ENCODE data around the gene DNER. TPM values are rescaled to one million over a fixed set of nuclear protein-coding genes. Genes with fewer than 3 reads are reported as not detected.
A peak's percentile ranks its signal among the peaks of the same experiment; 100 is the strongest.

DNER gene
- total RNA-seq, 1 donor from 2014 or later = 1.8 TPM

DNA sequence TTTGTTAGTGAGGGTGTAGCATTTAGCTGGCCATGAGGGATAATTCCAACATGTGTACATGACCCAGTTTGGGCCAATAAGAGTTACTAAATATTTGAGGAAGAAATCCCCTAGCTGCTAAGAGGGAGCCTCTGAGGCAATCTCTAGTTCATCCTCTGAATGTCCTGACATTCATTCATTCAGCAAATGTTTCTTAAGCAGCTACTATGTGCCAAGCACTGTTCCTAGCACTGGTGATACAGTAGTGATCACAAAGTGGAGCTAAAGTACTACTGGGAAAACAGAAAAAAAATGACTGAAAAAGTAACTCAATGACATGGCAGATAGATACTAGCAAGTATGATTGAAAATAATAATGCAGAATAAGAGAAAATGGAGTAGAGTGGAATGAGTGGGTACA is 363.5 kb downstream of the DNER start:
- no peaks in the 10 kb centered on the region for H3K36me3 ChIP-seq (ENCODE audit: control insufficient read depth, insufficient read depth, low read length)
- no peaks in the 10 kb centered on the region for H3K27me3 ChIP-seq (ENCODE audit: control insufficient read depth, insufficient read depth, low read length)
- H3K4me3 ChIP-seq (ENCODE audit: low read depth, low read length) = no peak overlapping the region
- no peak for FAIRE-seq
- DNase-seq (ENCODE audit: low read depth) = peak; percentile 19
- peak; percentile 12 for TF ChIP-seq CTCF (IDR thresholded peaks at IDR 0.05; ENCODE audit: insufficient read depth, low read length, severe bottlenecking)

DNA sequence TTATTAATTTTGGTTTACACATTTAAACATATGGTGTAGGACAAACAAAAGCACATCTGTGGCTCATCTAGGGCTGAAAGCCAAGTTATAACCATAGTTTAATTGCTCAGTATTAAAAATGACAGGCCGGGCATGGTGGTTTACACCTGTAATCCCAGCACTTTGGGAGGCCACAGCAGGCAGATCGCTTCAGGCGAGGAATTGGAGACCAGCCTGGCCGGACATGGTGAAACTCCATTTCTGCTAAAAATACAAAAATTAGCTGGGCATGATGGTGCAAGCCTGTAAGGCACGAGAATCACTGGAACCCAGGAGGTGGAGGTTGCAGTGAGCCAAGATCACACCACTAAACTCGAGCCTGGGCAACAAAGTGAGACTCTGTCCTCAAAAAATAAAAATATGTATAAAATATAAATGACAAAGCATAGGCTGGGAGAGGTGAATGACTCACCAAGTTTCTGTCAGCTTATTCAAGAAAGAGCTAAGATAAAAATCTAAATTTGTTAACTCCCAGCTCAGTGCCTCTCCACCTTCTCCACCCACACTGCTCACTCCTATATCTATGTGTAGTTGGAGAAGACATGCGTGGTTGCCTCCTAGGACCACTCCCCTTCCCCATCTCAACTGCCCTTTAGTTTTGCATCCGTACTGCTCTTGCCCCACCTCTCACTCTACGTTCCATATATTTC is 364.1 kb downstream of the DNER start:
- Histone ChIP-seq H3K36me3 (ENCODE audit: control insufficient read depth, insufficient read depth, low read length) (no peaks in the 10 kb centered on the region), H3K27me3 (ENCODE audit: control insufficient read depth, insufficient read depth, low read length) (no peaks in the 10 kb centered on the region), H3K4me3 (ENCODE audit: low read depth, low read length) (no peak overlapping the region)
- peak; percentile 39 for DNase-seq (ENCODE audit: low read depth)
- FAIRE-seq = no peak
- no peak for TF ChIP-seq CTCF (IDR thresholded peaks at IDR 0.05; ENCODE audit: insufficient read depth, low read length, severe bottlenecking)

DNA sequence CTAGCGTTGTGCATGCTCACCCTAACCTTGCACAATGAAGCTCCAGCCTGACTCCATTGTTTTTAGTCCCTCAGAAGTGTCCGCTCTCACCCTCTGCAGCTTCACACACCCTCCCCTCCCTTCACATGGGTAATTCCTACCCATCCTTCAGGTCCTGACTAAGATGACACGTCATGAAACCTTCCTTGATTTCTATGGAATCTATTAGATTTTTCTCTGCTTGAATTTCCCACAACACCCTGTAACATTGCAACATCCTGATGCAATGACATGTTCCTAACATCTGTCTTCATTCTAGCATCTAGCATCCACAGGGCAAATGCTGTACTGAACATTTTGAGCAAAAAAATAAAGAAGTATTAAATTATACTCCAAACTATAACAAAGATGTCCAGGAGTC is 366.2 kb downstream of the DNER start:
- no peaks in the 10 kb centered on the region for H3K27me3 ChIP-seq (ENCODE audit: control insufficient read depth, insufficient read depth, low read length)

DNA sequence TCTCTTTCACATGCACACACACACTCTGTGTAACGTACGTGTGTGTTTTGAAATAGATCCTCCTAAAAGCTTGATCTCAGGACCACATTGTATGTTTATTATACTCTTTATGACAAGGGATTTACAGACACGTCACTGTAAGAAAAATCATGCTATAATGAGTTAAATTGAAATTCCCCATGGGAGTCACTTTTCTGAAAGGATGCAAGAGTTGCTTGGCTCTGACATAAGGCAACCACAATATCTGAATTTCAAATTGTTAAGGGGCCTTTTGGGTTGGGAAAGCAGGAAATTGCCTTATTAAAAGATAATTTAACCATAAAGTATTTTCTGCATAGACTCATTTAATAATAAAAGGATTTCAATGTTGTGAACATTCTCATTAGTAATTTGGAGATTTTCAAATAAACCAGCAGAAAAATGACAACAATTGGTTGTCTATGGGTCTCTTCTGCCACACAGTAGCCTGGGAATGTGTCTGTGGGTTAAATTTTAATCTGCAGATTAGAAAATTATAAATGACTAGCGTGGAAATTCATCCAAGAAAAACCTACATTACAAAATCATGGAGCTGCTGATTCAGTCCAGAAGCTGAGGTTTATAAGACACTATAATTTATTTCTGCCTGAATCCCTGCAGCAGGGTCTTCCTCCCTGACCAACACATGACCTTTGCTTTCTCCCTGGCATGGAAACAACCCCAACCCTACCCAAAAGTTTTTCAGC is 367.4 kb downstream of the DNER start:
- no peaks in the 10 kb centered on the region for H3K27me3 ChIP-seq (ENCODE audit: control insufficient read depth, insufficient read depth, low read length)
- FAIRE-seq (peak; percentile 18), DNase-seq (ENCODE audit: low read depth) (no peak)
- H3K36me3 ChIP-seq (ENCODE audit: control insufficient read depth, insufficient read depth, low read length) = no peaks in the 10 kb centered on the region
- no peak overlapping the region for H3K4me3 ChIP-seq (ENCODE audit: low read depth, low read length)
- TF ChIP-seq CTCF (IDR thresholded peaks at IDR 0.05; ENCODE audit: insufficient read depth, low read length, severe bottlenecking) = no peak

More for the DNA sequence above, 366.2 kb downstream of the DNER start:
- TF ChIP-seq CTCF (IDR thresholded peaks at IDR 0.05; ENCODE audit: insufficient read depth, low read length, severe bottlenecking) = no peak
- no peaks in the 10 kb centered on the region for H3K36me3 ChIP-seq (ENCODE audit: control insufficient read depth, insufficient read depth, low read length)
- FAIRE-seq = no peak
- no peak overlapping the region for H3K4me3 ChIP-seq (ENCODE audit: low read depth, low read length)
- no peak for DNase-seq (ENCODE audit: low read depth)

GRCh38 chr2:229344955-229345354 is 369.4 kb downstream of the DNER start:
- Histone ChIP-seq H3K36me3 (ENCODE audit: control insufficient read depth, insufficient read depth, low read length) (no peaks in the 10 kb centered on the region), H3K4me3 (ENCODE audit: low read depth, low read length) (no peak overlapping the region), H3K27me3 (ENCODE audit: control insufficient read depth, insufficient read depth, low read length) (no peaks in the 10 kb centered on the region)
- DNase-seq (ENCODE audit: low read depth) (no peak), FAIRE-seq (no peak)
- TF ChIP-seq CTCF (IDR thresholded peaks at IDR 0.05; ENCODE audit: insufficient read depth, low read length, severe bottlenecking) = no peak

Measured in bronchial epithelial cell (primary cell).